ENCODE measurements around the gene EBP.

DNA sequence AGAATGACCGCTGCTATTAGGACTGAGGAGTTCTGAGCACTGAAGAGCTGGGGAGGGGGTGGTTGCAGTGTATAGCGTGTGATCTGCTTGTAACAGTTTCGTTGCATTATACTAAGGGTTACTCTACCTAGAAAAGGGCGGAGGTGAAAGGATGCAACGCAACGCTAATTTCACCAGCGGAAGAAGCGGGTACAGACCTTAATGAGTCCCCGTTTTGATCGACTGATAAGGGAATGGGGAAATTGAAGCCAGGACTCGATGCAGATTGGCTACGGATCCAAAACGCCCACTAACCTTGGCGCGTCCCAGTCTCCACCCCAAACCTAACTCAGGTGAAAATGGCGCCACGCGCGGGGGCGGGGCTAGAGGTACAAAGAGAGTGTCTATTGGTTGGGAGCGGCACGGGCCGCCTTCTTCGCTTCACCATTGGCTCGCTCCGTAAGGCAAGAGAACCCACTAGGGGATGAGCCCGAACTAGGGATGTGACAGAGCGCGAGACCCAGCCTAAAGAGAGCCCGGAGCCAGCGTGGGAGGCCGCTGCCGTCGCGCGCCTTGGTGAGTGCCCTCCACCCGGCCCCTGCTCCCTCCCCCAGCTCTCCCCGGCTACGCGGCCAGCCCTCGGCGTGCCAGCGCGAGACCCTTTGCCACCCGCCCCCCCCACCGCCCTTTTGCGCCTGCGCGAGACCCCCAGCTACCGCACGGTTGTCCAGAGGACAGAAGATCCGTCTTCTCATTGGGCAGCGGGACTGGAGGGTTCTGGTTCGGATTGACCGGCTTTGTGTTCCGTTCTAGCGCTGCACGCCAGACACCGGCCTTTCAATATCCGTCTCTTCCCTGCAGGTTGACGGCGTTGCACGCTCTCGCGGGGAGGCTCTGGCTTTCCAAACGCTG, at the start of gene EBP:
- TF ChIP-seq CTCF (conservative IDR thresholded peaks at IDR 0.05 in 1 of 2, IDR thresholded peaks at IDR 0.05 in 1 of 2; ENCODE audit: low read depth in 1 of 2, low read length in 2 of 2) (no peak), EZH2 (IDR thresholded peaks at IDR 0.05; ENCODE audit: low read length, missing control alignments) (no peak)

Measured in fibroblast of lung (primary cell).